GM19467 (cell line): ENCODE measurements around the gene RIOK3.
"Not testable (repeated sequence)": the region's sequence is repeated elsewhere in the genome, so short reads cannot be mapped to it uniquely, and the experiment has no call there.

Source experiments
- ATAC-seq: cut with Tn5 transposase; IDR thresholded peaks from one replicate; pipeline ENCODE4 v1.9.1; 2021; ENCODE audit warnings: mild to moderate bottlenecking, moderate library complexity; ENCODE audit not compliant: unreplicated experiment

Gene RIOK3, protein sequence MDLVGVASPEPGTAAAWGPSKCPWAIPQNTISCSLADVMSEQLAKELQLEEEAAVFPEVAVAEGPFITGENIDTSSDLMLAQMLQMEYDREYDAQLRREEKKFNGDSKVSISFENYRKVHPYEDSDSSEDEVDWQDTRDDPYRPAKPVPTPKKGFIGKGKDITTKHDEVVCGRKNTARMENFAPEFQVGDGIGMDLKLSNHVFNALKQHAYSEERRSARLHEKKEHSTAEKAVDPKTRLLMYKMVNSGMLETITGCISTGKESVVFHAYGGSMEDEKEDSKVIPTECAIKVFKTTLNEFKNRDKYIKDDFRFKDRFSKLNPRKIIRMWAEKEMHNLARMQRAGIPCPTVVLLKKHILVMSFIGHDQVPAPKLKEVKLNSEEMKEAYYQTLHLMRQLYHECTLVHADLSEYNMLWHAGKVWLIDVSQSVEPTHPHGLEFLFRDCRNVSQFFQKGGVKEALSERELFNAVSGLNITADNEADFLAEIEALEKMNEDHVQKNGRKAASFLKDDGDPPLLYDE

DNA sequence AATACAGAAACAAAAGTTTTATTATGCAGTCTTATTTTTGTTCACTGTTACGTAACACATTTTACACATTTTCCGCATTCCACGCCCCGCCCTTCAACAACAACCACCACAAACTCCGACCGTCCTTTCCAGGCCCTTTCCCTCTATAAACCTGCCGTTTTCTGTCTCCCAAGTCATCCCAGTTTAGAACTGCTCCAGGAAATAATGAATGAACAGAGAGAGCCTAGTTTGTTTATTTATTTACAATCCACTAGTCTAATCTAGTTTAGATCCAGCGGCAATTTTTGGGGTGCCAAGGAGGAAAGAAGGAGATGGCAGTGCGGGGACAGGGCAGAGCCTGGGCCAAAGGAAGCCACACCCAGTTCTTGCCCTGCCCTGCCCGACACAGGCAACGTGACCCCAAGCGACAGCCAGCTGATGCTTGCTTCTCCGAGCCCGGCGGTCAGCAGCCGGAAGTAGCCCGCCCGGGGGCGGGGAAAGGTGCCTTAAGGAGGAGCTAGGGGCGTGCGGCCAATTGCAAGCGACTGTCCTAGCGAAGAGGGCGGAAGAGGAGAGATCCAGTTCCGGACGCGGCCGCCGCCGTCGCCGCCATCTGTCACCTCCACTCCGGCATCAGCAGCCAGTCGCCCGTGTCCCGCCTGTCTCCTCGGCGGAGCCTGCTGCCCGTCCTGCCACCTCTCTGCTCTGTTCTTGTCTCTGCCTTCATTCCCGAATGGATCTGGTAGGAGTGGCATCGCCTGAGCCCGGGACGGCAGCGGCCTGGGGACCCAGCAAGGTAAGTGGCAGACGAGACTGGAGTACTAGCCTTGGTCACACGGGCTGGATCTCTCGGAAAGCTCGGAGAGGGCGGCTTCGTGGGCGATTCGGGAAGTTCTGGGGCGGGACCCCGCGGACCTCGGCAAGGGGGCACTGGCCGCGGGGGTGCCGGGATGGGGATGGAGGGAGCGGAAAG, at the start of gene RIOK3:
TSS of gene RIOK3 (plus strand) at position 560 of the 952 bp plus-strand sequence. CDS start at position 713, 153 bp downstream.
- ATAC-seq, result peak; percentile 96

DNA sequence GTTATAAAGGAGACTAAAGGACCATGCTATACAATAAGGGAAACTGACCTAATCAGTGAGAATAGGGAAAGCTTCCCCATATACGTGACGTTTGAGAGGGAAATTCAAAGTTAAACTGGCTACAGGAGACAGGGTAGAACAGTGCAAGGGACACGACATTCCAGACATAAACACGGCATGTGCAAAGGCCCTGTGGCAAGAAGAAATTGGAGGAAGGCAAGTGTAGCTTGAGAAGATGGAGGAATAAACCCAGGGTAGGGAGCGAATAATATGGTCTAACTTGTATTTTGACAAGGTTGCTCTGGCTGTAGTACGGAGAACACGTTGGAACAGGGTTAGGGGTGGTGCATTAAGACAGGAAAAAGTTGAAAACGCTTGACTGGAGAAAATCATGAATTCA, 49.8 kb upstream of the RIOK3 start:
- ATAC-seq, result no peak

DNA sequence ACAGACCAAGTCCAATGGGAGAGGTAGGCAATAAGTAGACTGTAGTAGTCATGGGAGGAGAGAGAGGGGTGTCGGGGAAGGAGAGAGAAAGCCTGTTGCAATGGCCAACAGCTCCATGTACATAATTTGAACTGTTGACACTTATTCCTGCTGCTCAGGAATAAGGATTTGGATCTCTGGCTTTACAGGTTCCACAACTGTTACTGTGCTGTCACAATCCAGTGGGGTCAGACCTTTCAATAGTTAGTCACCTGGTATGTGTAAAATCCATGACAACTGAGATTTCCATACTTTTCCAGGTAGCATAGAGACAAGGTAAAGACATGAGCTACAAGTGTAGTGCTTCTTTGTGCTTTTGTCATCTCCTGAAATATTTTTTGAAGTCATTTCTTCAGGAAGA, 47.5 kb upstream of the RIOK3 start:
- ATAC-seq, result no peak

DNA sequence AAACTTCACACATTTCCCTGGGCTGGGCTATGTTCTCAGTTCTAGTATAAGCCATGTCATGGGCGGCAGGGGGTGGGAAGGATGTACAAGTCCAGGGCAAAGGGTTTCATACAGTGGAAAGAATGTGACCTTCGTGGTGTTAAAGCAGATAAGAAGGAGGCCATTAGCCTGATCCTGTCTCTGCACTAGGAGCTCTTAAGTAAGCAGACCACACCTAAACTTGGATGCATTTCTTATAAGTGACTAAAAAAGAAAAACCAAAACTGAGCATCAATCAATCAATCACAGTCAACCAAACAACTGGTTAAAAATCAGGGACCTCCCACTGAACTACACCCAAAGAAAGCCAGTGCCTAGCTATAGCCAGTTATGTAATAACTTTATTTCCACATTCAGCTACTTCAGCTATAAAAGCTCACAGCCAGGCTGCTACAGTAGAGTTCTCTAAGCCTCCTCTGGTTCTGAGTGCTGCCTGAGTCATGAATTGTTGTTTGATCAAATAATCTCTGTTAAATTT, 46.8 kb upstream of the RIOK3 start:
- ATAC-seq, result no peak

DNA sequence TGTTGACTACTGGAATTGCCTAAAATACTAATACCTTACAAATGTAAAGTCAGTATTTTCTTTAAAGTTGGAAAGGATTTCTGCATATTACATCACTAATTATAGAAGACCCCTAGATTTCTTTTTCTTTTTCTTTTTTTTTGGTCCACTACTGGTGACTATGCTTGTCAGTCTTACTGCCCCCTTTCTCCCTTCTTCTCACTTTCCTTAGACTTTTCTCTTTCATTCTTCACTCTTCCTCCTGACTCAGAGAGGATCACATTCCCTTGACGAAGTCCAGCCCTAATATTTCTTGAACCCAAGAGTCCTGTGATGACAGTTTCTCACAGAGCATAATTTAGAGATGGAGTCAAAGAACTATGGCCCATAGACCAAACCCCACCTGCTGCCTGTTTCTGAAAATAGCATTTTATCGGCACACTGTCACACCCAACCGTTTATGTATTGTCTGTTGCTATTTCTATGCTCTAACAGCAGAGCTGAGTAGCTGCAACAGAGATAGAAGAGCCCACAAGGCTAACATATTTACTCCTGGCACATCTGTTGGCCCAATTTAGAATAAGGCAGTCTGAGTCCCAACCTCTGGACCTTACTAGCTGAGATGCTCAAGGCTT, 40.6 kb upstream of the RIOK3 start:
- ATAC-seq, result no peak

DNA sequence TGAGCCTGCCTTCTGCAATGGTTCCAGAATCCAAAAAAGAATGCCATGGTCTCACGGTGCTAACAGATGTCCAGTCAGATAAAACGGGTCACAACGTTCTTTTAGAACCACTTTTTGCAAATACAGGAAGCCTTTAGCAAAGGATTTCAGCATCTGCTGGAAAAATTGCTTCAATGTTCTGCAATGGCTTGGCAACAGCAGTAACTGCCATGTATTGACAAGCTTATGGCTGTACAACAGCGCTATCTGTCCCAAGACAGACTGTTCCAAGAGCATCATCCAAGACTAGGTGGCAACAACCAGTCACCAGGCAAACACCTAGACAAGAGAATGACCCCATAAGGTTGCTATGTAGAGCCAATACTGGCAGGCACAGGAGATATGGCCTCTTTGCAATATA, 37.6 kb upstream of the RIOK3 start:
- no peak for ATAC-seq

DNA sequence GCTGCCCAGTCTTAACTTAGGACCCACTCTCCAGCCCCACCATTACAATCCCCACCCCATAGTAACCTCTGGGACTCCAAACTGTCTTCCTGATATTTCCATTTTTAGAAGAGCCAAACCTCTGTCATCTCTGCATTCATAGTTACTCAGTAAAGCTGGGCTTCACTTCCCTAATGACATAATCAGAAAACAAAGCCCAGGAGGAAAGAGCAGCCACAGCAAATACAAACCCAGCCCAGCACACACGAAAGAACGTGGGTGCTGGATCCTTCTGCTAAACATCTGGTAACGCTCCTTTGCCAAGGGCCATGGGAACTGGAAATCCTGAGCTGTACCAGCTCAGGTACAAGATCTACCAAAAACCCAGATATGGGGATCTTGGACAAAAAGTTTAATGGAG, 36.8 kb upstream of the RIOK3 start:
- no peak for ATAC-seq

DNA sequence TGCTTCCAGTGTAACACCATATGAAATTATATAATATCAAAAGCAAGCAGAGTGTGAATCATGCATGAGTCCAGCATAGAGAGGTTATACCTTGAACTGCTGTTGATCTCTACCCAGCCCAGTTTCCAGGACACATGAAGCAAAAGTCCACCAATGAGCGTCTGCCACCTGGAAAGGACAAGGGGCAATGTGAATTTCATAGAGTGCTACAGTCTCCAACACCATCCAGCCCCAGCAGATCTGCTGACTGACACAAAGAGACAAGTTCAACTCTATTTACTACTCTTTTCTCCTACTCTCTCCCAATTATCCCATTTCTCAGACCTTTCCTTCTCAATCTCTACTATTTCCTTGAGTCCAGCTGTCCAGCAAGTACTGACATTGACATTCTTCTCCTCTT, 31.8 kb upstream of the RIOK3 start:
- ATAC-seq, result no peak

DNA sequence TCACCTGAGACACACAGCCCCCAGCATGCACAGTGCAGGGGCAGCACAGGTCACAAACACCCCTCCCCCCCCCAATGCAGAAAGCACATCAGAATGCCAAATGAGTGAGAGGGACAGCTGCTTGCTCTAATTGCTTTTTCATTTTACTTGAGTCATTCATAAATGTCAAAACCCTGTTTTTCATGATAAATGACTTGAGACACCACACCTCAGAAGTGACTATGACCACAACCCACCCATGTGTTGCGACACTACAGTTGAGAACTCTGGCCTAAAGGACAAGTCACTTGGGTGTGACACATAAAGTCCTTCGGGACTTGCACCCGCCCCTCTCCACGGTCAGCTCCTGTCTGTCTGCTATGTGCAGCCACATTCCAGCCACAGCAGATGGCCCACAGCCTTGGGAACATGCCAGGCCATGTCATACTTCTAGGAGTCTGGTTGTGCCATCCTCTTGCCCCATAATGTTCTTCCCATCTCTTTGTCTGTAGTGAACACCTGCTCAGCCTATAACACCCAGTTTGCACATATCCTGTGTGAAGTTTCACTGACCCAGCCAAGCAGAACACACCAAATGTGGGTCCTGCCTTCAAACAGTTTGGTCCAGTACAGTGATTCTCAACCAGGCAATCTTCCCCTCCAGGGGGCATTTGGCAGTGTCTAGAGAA, 30.2 kb upstream of the RIOK3 start:
- ATAC-seq, result peak; percentile 94

DNA sequence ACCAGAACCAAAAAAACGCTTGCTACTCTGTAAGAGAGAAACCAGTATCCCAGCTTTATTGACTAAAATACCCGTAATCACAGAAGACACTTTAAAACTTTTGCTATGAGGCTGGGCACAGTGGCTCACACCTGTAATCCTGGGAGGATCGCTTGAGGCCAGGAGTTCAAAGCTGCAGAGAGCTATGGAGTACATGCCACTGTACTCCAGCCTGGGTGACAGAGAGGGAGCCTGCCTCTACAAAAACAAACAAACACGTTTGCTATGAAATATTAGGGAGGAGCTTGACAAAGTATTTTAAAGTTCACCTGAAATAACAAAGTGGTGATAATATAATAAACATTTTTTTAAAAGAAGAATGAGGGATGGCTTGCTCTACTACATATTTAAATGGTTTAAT, 28.5 kb upstream of the RIOK3 start:
- ATAC-seq, result no peak

DNA sequence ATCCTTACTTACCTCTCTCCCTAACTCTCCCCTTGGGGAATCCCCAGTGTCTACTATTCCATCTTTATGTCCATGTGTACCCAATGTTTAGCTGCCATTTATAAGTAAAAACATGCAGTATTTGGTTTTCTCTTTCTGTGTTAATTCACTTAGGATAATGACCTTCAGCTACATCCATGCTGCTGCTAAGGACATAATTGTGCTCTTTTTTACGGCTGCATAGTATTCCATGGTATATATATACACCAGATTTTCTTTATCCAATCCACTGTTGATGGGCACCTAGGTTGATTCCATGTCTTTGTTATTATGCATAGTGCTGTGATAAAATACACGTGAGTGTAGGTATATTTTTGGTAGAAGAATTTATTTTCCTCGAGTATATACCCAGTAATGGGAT, 24.3 kb upstream of the RIOK3 start:
- ATAC-seq, result no peak

DNA sequence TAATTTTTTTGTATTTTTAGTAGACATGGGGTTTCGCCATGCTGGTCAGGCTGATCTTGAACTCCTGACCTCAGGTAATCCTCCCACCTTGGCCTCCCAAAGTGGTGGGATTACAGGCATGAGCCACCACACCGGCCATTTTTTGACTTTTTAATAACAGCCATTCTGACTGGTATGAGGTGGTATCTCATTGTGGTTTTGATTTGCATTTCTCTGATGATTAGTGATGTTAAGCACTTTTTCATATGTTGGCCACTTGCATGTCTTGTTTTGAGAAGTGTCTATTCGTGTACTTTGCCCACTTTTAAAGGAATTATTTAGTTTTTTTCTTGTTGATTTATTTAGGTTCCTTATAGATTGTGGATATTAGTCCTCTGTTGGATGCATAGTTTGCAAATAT, 23.5 kb upstream of the RIOK3 start:
- ATAC-seq, result not testable (repeated sequence)

DNA sequence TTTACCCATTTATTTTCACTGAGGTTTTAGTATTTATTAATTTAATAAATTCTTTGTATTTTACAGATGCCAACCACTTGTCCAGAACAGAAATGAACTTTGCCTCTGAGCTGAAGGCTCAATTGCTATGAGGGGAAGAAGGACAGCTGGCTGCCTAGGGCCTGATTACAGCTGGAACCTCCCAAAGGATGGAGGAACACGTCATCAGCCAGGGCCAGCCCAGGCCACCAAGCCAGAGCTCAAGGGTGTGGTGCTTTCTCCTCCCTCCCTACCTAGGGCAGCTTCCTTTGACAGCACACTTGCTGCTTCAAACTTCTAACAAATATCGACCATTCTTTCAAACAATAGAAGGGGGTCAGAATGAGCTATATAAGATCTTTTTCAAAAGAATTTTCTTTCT, 19.7 kb upstream of the RIOK3 start:
- no peak for ATAC-seq

DNA sequence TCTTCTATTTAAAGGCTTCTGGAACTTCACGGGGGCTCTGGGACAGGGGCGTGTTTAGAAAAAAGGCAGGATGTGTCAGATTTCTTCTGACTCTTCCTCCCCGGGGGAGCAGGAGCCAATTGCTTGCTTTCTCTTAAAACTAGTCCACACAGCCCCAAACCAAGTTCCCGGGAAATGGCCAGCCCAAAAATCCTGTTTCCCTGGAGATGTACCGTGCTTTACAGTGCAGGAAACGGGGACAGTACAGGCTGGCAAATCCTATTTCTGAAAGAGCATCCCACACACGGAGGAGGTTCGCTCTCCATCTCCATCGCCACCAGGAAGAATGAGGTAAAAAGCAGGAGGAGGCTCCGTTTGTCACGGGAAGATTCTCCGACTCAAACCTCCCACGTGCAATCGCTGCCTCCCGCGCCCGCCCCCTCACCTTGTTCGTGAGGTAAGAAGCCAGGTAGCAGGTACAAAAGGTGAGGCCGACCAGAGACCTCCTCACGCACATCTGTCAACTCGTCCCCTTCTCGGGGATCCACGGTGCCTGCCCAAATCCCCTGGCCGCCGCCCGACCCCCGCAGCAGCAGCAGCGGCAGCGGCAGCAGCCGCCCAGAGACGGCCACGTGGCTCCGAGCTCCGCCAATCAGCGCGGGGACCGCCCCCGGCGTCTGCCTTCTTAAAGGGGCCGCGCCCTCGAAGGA, 15.6 kb upstream of the RIOK3 start:
- ATAC-seq, result peak; percentile 95

DNA sequence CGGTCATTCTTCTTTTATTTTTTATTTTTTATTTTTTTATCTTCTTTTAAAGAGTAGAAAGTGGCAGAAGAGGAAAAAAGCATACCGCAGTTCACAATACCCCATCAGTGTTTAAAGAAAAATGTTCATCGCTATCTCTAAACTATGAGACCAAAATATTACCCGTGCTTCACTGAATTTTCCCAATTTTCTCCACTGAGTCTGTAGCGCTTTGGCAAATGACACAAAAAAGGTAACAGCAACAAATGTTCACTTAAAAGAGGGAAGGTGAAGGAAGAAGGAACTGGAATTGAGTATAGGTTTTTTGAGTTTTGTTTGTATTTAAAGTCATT, 15.1 kb upstream of the RIOK3 start:
- no peak for ATAC-seq

DNA sequence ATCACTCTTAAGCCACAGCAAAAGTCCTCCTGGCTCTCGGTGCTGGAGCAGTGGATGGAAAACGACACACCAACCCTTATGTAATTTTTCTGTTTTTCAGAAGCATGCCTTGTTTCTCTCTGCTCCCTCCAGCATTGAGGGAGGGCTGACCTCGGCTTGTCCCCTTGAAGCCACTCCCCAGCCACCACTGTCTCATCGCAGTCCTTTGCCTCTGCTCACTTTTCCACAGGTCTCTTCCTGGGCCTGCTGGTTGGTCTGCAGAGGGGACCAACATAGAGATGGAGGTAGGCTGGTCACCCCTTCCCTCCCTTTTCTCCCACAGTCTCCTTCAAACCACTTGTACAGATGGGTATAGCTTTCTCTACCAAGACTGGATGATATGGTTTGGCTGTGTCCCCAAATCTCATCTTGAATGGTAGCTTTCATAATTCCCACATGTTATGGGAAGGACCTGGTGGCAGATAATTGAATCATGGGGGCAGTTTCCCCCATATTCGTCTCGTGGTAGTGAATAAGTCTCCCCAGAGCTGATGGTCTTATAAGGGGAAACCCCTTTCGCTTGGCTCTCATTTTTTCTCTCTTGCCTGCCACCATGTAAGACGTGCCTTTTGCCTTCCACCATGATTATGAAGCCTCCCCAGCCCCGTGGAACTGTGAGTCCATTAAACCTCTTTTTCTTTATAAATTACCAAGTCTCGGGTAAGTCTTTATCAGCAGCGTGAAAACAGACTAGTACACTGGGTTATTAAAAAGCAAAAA, 14.3 kb upstream of the RIOK3 start:
- ATAC-seq, result no peak

DNA sequence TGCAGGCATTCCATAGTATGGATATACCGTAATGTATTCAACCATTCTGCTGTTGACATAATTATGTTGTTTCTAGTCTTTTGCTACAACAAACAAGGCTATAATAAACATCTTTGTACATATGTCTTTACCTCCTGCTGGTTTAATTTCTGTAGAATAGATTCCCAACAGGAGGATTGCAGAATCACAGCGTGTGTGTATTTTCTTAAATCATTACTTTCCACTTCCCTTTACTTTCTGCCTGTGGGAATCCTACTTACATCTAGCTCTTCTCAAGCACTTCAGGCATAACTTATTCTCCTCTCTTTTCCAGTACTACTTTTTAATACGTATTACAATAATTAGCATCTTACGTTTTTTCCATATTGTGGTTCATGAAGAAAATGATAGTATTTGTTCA, 13.0 kb upstream of the RIOK3 start:
- ATAC-seq, result no peak

DNA sequence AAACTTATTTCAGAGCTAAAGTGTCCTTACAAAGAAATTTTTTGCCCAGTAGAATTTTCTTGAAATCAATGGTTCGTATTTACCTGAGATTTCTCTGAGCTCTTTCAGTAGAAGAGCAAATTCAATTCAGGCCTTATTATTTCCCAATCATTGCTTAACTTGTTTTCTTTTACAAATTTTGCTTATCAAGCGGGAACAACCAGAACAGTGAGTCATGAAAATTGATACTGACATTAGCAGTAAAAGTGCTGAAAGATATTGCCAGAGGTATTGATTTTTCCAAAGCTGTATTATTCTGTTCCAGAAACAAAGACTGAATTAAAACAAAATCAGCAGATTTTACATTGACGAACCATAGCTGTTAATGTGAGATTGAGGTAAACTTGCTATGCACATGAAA, 10.1 kb upstream of the RIOK3 start:
- ATAC-seq, result no peak

DNA sequence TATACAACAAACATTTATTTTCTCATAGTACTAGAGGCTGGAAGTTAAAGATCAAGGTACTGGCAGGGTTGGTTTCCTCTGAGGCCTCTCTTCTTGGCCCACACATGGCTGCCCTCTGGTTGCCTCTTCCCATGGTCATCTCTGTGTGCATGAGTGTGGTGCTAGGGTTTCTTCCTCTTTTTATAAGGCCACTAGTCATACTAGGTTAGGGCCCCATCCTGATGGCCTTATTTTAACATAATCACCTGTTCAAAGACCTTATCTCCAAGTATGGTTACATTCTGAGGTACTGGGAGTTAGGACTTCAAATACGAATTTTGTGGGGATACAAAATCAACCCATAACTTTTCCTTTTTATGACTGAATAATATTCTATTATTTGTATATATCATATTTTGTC, 4.8 kb upstream of the RIOK3 start:
- no peak for ATAC-seq
